ENCODE data around the gene STAT6.
"Not testable (repeated sequence)": the region's sequence is repeated elsewhere in the genome, so short reads cannot be mapped to it uniquely, and the experiment has no call there.

The STAT6 gene

DNA sequence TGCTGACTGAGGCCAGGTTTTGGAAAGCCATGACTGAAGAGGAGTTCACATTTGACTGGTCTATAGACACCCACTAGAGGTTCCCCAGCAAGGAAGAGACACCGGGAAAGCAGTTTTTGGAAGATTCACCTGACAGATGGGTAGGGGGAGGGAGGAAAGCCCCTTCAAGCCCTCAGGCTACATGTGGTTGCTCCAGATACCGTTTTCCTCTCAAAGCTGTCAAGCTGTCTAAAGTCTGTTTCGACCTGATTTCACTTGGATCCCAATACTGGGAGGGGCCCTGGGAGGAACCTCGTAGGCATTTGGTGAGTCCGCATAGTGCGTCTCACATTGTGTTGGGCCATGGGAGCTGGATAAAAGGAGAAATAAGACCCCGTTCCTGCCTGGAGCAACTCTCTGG, 15.4 kb upstream of the STAT6 start:
- no peak overlapping the region for H3K4me3 ChIP-seq (ENCODE audit: low read depth, low read length)

DNA sequence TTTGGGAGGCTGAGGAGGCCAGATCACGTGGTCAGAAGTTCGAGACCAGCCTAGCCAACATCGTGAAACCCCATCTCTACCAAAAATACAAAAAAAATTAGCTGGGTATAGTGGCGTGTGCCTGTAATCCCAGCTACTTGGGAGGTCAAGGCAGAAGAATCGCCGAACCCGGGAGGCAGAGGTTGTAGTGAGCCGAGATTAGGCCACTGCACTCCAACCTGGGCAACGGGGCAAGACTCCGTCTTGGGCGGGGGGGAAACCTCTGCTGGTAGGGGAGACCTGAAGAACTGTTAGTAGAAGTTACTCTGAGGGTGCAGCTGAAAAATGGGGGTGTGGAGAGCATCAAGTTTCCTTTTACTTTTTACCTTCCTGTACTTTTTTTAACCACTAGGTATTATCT, 14.9 kb upstream of the STAT6 start:
- H3K4me3 ChIP-seq (ENCODE audit: low read depth, low read length) = no peak overlapping the region
- TF ChIP-seq, protein P1, sequence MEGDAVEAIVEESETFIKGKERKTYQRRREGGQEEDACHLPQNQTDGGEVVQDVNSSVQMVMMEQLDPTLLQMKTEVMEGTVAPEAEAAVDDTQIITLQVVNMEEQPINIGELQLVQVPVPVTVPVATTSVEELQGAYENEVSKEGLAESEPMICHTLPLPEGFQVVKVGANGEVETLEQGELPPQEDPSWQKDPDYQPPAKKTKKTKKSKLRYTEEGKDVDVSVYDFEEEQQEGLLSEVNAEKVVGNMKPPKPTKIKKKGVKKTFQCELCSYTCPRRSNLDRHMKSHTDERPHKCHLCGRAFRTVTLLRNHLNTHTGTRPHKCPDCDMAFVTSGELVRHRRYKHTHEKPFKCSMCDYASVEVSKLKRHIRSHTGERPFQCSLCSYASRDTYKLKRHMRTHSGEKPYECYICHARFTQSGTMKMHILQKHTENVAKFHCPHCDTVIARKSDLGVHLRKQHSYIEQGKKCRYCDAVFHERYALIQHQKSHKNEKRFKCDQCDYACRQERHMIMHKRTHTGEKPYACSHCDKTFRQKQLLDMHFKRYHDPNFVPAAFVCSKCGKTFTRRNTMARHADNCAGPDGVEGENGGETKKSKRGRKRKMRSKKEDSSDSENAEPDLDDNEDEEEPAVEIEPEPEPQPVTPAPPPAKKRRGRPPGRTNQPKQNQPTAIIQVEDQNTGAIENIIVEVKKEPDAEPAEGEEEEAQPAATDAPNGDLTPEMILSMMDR (IDR thresholded peaks at IDR 0.05; ENCODE audit: low read depth, low read length) = no peak

More for the DNA sequence above, 15.4 kb upstream of the STAT6 start:
- TF ChIP-seq, protein P1 (IDR thresholded peaks at IDR 0.05; ENCODE audit: low read depth, low read length) = no peak

DNA sequence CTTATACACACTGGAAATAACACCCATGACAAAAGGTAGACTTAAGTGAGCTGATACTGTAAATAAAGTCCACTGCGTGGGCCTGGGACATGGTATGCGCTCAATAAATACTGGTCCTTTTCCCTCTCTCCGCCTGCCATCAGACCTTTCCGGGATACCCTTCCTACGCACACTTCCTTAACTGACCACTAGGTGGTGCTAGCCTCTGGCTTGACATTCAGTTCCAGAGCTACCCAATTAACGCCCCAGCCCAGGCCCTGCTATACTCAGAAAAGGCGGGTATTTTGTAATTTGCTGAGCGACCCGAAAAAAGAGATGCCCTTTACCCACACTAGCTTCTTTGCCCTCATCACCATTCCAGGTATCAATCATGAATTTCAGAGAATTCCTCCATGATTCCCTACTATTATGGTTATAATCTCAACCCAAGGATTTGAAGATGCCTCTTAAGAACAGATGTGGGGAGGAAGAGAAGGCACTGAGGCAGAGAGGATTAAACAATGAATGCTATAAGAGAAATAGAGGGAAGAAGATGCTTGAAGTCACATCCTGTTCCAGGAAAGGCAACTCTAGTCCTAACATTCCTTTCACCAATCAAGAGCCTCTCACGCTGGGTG, 13.2 kb upstream of the STAT6 start:
- H3K4me3 ChIP-seq (ENCODE audit: low read depth, low read length) = no peak overlapping the region
- TF ChIP-seq, protein P1 (IDR thresholded peaks at IDR 0.05; ENCODE audit: low read depth, low read length) = peak; percentile 94

DNA sequence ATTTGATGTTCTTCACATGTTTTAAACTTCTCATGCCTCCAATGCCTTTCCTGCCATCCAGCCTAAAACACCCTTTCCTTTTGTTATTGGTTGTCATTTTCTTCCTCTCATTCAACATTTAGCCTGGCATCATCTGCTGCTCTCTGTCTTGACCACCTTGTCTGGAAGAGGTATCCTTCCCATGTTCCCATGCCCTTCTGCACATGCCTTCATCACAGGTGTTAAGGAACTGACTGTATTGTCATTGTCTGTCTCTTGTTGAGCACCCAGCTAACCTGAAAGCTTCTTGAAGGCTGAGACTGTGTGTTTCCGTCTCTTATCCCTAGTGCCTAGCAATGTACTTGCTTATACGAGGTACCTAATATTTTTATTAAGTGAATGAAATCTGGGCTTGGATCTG, 12.7 kb upstream of the STAT6 start:
- TF ChIP-seq, protein P1 (IDR thresholded peaks at IDR 0.05; ENCODE audit: low read depth, low read length) = no peak
- H3K4me3 ChIP-seq (ENCODE audit: low read depth, low read length) = no peak overlapping the region

DNA sequence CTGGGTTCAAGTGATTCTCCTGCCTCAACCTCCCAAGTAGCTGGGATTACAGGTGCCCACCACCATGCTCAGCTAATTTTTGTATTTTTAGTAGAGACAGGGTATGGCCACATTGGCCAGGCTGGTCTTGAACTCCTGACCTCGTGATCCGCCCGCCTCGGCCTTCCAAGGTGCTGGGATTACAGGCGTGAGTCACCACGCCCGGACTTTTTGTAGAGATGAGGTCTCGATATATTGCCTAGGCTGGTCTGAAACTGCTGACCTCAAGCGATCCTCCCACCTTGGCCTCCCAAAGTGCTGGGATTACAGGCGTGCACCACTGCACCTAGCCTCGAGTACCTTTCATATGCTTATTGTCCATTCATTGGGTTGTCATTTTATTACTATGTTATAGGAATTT, 9.6 kb upstream of the STAT6 start:
- not testable (repeated sequence) for H3K4me3 ChIP-seq (ENCODE audit: low read depth, low read length)

DNA sequence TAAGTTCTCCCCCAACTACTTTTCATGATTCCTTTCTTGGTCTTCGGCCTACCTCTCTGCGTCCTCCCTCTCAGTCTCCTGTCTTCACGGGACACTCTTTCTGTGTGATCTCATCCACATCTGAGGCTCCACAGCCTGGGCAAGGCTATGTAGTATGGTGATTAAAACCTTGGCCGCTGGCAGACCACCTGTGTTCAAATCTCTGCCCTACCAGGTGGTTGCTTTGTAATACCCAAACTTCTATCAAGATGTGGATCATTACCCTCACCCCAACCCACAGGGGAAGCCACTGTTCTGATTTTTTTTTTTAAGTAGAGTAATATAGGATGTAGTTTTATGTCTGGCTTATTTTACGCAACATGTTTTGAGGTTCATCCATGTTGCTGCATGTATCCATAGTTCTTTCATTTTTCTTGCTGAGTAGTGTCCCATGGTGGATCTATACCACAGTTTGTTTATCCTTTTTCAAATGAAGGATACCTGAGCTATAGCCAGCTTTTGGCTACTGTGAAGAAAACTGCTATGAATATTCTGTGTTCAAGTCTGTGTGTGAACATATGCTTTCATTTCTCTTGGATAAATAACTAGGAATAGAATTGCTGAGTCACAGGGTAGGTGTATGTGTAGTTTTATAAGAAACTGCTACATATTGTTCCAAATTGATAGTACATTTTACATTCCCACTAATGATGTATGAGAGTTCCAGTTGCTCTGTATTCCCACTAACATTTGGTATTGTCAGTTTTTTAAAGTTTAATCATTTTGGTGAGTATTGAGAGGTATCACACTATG, 8.3 kb upstream of the STAT6 start:
- TF ChIP-seq, protein P1 (IDR thresholded peaks at IDR 0.05; ENCODE audit: low read depth, low read length) = no peak

DNA sequence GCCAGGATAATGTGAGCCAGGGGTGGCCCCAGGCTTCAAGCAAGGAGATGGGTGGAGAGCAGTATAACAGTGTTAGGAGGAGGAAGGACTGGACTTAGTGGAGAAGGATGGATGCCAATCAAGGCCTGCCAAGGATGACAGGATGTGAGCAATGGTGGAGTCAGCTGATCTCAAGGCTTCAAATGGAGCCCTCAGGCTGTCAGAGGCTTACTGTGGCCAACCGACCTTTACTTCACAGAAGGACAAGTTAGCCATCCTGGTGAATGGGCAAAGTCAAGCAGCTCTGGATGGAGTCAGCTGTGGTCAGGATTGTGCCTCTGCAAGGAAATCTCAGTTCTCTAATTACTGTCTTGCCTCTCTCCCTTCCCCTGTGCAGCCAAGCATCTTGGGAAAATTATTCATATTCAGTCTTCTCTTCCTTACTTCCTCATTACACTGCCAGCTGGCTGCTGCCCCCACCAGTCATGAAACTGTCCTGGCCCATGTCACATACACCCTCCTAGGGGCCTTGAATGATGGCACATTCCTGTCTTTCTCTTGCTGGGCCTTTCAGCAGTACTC, 7.6 kb upstream of the STAT6 start:
- TF ChIP-seq, protein P1 (IDR thresholded peaks at IDR 0.05; ENCODE audit: low read depth, low read length) = no peak
- no peak overlapping the region for H3K4me3 ChIP-seq (ENCODE audit: low read depth, low read length)

More for the DNA sequence above, 8.3 kb upstream of the STAT6 start:
- no peak overlapping the region for H3K4me3 ChIP-seq (ENCODE audit: low read depth, low read length)
